Keratinocyte (primary cell): ENCODE data around the gene HMGXB3. TPM values are rescaled to one million over a fixed set of nuclear protein-coding genes. Genes with fewer than 3 reads are reported as not detected.

Source experiments
- DNase-seq: peaks from one replicate; pipeline ENCODE4 v3.0.0-alpha.2; 2011; ENCODE audit warnings: low read depth, missing footprints, low spot score
- FAIRE-seq: peaks from 2 replicates; lab custom pipeline; 2011; peaks lifted over from hg19 to GRCh38; lab: Jason Lieb, UNC
- H2AFZ ChIP-seq: 2 replicates; pipeline ENCODE4 v1.6.0; 2012; ENCODE audit warnings: low read length, control low read depth, inconsistent platforms; ENCODE audit not compliant: control insufficient read depth
- H3K27ac ChIP-seq: 2 replicates; pipeline ENCODE4 v1.5.1; 2011; ENCODE audit warnings: low read length; ENCODE audit not compliant: control insufficient read depth, insufficient read depth
- H3K27me3 ChIP-seq: 3 replicates; pipeline ENCODE4 v1.6.0; 2011; ENCODE audit warnings: low read length; ENCODE audit not compliant: control insufficient read depth, insufficient read depth; ENCODE audit errors: extremely low read depth
- H3K36me3 ChIP-seq, 2 experiments: 2 replicates in 1 of 2; 3 replicates in 1 of 2; pipeline ENCODE4 v1.5.1; 2011; ENCODE audit warnings: low read length in 2 of 2, mild to moderate bottlenecking in 1 of 2; ENCODE audit not compliant: control insufficient read depth in 2 of 2, insufficient read depth in 2 of 2; ENCODE audit errors: extremely low read depth in 1 of 2
- H3K4me1 ChIP-seq: 3 replicates; pipeline ENCODE4 v1.5.1; 2011; ENCODE audit warnings: low read length; ENCODE audit not compliant: control insufficient read depth, insufficient read depth; ENCODE audit errors: extremely low read depth
- H3K4me2 ChIP-seq: 3 replicates; pipeline ENCODE4 v1.6.0; 2011; ENCODE audit warnings: low read depth, low read length; ENCODE audit not compliant: control insufficient read depth, insufficient read depth; ENCODE audit errors: extremely low read depth
- H3K4me3 ChIP-seq, 3 experiments: fragments of 200-600 bp in 1 of 3; sonication (generic) in 1 of 3; 2 replicates in 2 of 3; 3 replicates in 1 of 3; pipeline ENCODE4 v1.5.1; 2011 to 2016; ENCODE audit warnings: low read length in 3 of 3, mild to moderate bottlenecking in 3 of 3, control low read depth in 2 of 3, inconsistent platforms in 1 of 3, low read depth in 1 of 3, mixed read lengths in 1 of 3, mixed run types in 1 of 3, moderate library complexity in 1 of 3; ENCODE audit not compliant: control insufficient read depth in 2 of 3, insufficient read depth in 2 of 3; ENCODE audit errors: extremely low read depth in 1 of 3
- H3K79me2 ChIP-seq: 2 replicates; pipeline ENCODE4 v1.6.0; 2012; ENCODE audit warnings: low read length; ENCODE audit not compliant: control insufficient read depth, insufficient read depth
- H3K9ac ChIP-seq: 3 replicates; pipeline ENCODE4 v1.6.0; 2011; ENCODE audit warnings: low read length; ENCODE audit not compliant: control insufficient read depth, insufficient read depth; ENCODE audit errors: extremely low read depth
- H3K9me1 ChIP-seq: 3 replicates; pipeline ENCODE4 v1.6.0; 2011; ENCODE audit warnings: low read length; ENCODE audit not compliant: control insufficient read depth, insufficient read depth; ENCODE audit errors: extremely low read depth
- H3K9me3 ChIP-seq: 2 replicates; pipeline ENCODE4 v1.5.1; 2012; ENCODE audit warnings: low read depth, low read length; ENCODE audit not compliant: control insufficient read depth
- H4K20me1 ChIP-seq: 3 replicates; pipeline ENCODE4 v1.6.0; 2011; ENCODE audit warnings: low read length; ENCODE audit not compliant: control insufficient read depth, insufficient read depth; ENCODE audit errors: extremely low read depth
- CTCF ChIP-seq, 3 experiments: IDR thresholded peaks in 1 of 3; conservative IDR thresholded peaks in 1 of 3; optimal IDR thresholded peaks in 1 of 3; 2 replicates in 2 of 3; 3 replicates in 1 of 3; pipeline versions ENCODE3 to v1.5.1; 2011; ENCODE audit warnings: low read length in 3 of 3, mild to moderate bottlenecking in 3 of 3, moderate library complexity in 2 of 3, control low read depth in 1 of 3, inconsistent platforms in 1 of 3; ENCODE audit not compliant: insufficient read depth in 2 of 3; ENCODE audit errors: extremely low read depth in 1 of 3
- EZH2 ChIP-seq: IDR thresholded peaks from one replicate; pipeline ENCODE4 v1.6.1; 2012; ENCODE audit warnings: inconsistent platforms, mild to moderate bottlenecking, low read length, moderate library complexity
- dilution Hi-C: fragments of 300-500 bp; cut with MboI; formaldehyde crosslinking; loops from one replicate; pipeline ENCODE4 v1.7.0; 2020; ENCODE audit warnings: low sequenced_read_pairs; ENCODE audit not compliant: extremely low pct_ligation_motif_present
- polyA plus RNA-seq, 5 experiments: library from polyadenylated mRNA; depleted of rRNA in 3 of 5; stranded (reverse) in 3 of 5; stranded (forward) in 1 of 5; unstranded in 1 of 5; fragments of >200 nt; gene quantifications; 1 replicate in 1 of 5; 2 replicates in 3 of 5; 3 replicates in 1 of 5; pipeline versions ENCODE4 v1.2.1 to v1.2.3, GENCODE V29; 2011 to 2012; ENCODE audit warnings: missing spikeins in 2 of 5, low read depth in 1 of 5, low replicate concordance in 1 of 5

HMGXB3 gene
- polyA plus RNA-seq, 1 donor (not counting 4 experiments of a cell fraction or from before 2014, with no cell fraction given) = 39.4 TPM

- Histone ChIP-seq H2AFZ (no peak overlapping the region), H4K20me1 (no peaks in the 10 kb centered on the region), H3K9me1 (no peaks in the 10 kb centered on the region), H3K36me3 (no peaks in the 10 kb centered on the region), H3K4me3 (no peak overlapping the region), H3K79me2 (no peaks in the 10 kb centered on the region), H3K9ac (no peak overlapping the region), H3K27ac (no peak overlapping the region), H3K4me1 (peaks cover 8% of the 10 kb centered on the region), H3K9me3 (no peaks in the 10 kb centered on the region), H3K27me3 (peaks cover 17% of the 10 kb centered on the region), H3K4me2 (no peak overlapping the region)
- FAIRE-seq (no peak), DNase-seq (no peak)
- dilution Hi-C loops = no loop called here
- TF ChIP-seq EZH2 = no peak
- no peak for TF ChIP-seq CTCF (optimal IDR thresholded peaks at IDR 0.05 in 1 of 3, IDR thresholded peaks at IDR 0.05 in 1 of 3, conservative IDR thresholded peaks at IDR 0.05 in 1 of 3; ENCODE audit: extremely low read depth in 1 of 3, insufficient read depth in 2 of 3, low read length in 3 of 3)
Measured at GRCh38 chr5:150064681-150065220, 64.2 kb downstream of the HMGXB3 start.

DNA sequence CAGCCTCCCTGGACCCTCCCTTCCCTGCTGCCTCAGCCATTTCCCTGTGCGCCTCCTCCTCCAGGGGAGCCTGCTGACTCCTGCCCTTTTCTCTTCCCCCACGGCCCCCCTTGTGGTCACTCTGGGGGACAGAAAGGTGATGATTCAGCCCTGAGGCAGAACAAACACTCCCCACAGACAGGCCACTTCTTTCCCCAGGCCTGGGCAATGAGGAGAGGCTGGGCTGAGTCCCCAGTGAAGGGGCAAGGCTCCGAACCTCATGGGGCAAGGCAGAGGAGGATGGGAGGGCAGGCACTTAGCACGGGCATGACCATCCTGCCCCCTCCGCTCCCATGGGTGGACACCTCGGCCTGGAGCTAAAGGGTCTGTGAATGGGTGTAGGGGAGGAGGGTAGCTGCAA is 64.8 kb downstream of the HMGXB3 start:
- no peaks in the 10 kb centered on the region for H4K20me1 ChIP-seq
- no peaks in the 10 kb centered on the region for H3K9me3 ChIP-seq
- H3K9ac ChIP-seq = no peak overlapping the region
- H3K4me1 ChIP-seq = peaks cover 8% of the 10 kb centered on the region
- H3K4me2 ChIP-seq = no peak overlapping the region
- peaks cover 17% of the 10 kb centered on the region for H3K27me3 ChIP-seq
- H3K79me2 ChIP-seq = no peaks in the 10 kb centered on the region
- FAIRE-seq (no peak), DNase-seq (no peak)
- H3K27ac ChIP-seq = no peak overlapping the region
- no peaks in the 10 kb centered on the region for H3K36me3 ChIP-seq
- dilution Hi-C loops = no loop called here
- H3K4me3 ChIP-seq = no peak overlapping the region
- no peak overlapping the region for H2AFZ ChIP-seq
- TF ChIP-seq CTCF (optimal IDR thresholded peaks at IDR 0.05 in 1 of 3, IDR thresholded peaks at IDR 0.05 in 1 of 3, conservative IDR thresholded peaks at IDR 0.05 in 1 of 3; ENCODE audit: extremely low read depth in 1 of 3, insufficient read depth in 2 of 3, low read length in 3 of 3) (no peak), EZH2 (no peak)
- H3K9me1 ChIP-seq = no peaks in the 10 kb centered on the region
